CD14-positive monocyte (primary cell): ENCODE measurements around the gene SS18. TPM values are rescaled to one million over a fixed set of nuclear protein-coding genes. Genes with fewer than 3 reads are reported as not detected.

Experiments
- DNase-seq, 3 donors: peaks; one replicate each; pipeline ENCODE4 v3.0.0-alpha.2; 2011 to 2022
- H2AFZ ChIP-seq: 2 replicates; pipeline ENCODE4 v1.6.0; 2012; ENCODE audit warnings: mild to moderate bottlenecking, low read depth, low read length, inconsistent platforms; ENCODE audit not compliant: insufficient read depth, poor library complexity, severe bottlenecking
- H3K27ac ChIP-seq, 2 donors: 1 replicate in 1 of 2; 2 replicates in 1 of 2; pipeline ENCODE4 v1.5.1; 2012 to 2013; ENCODE audit warnings: low read length in 2 of 2, control low read depth in 1 of 2, inconsistent platforms in 1 of 2, low read depth in 1 of 2, mild to moderate bottlenecking in 1 of 2
- H3K27me3 ChIP-seq, 2 donors: one replicate each; pipeline versions ENCODE4 v1.6.0 to v1.6.1; 2011 to 2013; ENCODE audit warnings: low read length in 2 of 2; ENCODE audit not compliant: control insufficient read depth in 2 of 2, insufficient read depth in 2 of 2
- H3K36me3 ChIP-seq, 2 donors: replicated peaks in 1 of 2; 1 replicate in 1 of 2; 2 replicates in 1 of 2; pipeline versions ENCODE4 v1.5.1 to v1.6.1; 2012 to 2013; ENCODE audit warnings: low read length in 2 of 2, control low read depth in 1 of 2, inconsistent platforms in 1 of 2, mild to moderate bottlenecking in 1 of 2; ENCODE audit not compliant: insufficient read depth in 2 of 2, control insufficient read depth in 1 of 2
- H3K4me1 ChIP-seq, 2 donors: 1 replicate in 1 of 2; 2 replicates in 1 of 2; pipeline versions ENCODE4 v1.5.1 to v1.6.1; 2012 to 2013; ENCODE audit warnings: low read length in 2 of 2, control low read depth in 1 of 2, inconsistent platforms in 1 of 2, mild to moderate bottlenecking in 1 of 2, moderate library complexity in 1 of 2; ENCODE audit not compliant: insufficient read depth in 2 of 2, control insufficient read depth in 1 of 2
- H3K4me2 ChIP-seq: replicated peaks from 2 replicates; pipeline ENCODE3; 2012; ENCODE audit warnings: low read length, moderate library complexity, mild to moderate bottlenecking; ENCODE audit not compliant: poor library complexity, severe bottlenecking; ENCODE audit errors: extremely low read depth
- H3K4me3 ChIP-seq, 3 experiments: fragments of 200-600 bp in 1 of 3; sonication (generic) in 1 of 3; replicated peaks in 1 of 3; 1 replicate in 2 of 3; 2 replicates in 1 of 3; pipeline ENCODE4 v1.5.1; 2011 to 2013; ENCODE audit warnings: low read length in 3 of 3, mild to moderate bottlenecking in 3 of 3, control low read depth in 2 of 3, low read depth in 2 of 3, inconsistent platforms in 1 of 3, moderate library complexity in 1 of 3
- H3K79me2 ChIP-seq: 2 replicates; pipeline ENCODE4 v1.6.0; 2012; ENCODE audit warnings: mild to moderate bottlenecking, control low read depth, inconsistent platforms, low read length, moderate library complexity; ENCODE audit not compliant: insufficient read depth
- H3K9ac ChIP-seq: 2 replicates; pipeline ENCODE4 v1.6.0; 2017; ENCODE audit warnings: low read length, mild to moderate bottlenecking; ENCODE audit not compliant: insufficient read depth, poor library complexity, severe bottlenecking
- H3K9me3 ChIP-seq, 2 donors: replicated peaks in 1 of 2; 1 replicate in 1 of 2; 2 replicates in 1 of 2; pipeline versions ENCODE4 v1.5.1 to v1.6.1; 2012 to 2013; ENCODE audit warnings: low read length in 2 of 2, control low read depth in 1 of 2; ENCODE audit not compliant: control insufficient read depth in 1 of 2, insufficient read depth in 1 of 2
- H4K20me1 ChIP-seq: 2 replicates; pipeline ENCODE4 v1.6.0; 2012; ENCODE audit warnings: mild to moderate bottlenecking, low read length, control low read depth, moderate library complexity; ENCODE audit not compliant: insufficient read depth
- H3K27ac Mint-ChIP-seq, 7 donors: one replicate each; pipeline ENCODE4 v1.8.0; 2020; ENCODE audit warnings: mild to moderate bottlenecking in 7 of 7, mixed read lengths in 7 of 7, moderate library complexity in 6 of 7, inconsistent platforms in 2 of 7
- H3K27me3 Mint-ChIP-seq, 3 donors: one replicate each; pipeline ENCODE4 v1.8.0; 2021 to 2022; ENCODE audit warnings: low read depth in 3 of 3, mild to moderate bottlenecking in 3 of 3, mixed read lengths in 3 of 3, moderate library complexity in 3 of 3, inconsistent platforms in 1 of 3
- H3K36me3 Mint-ChIP-seq, 2 donors: one replicate each; pipeline ENCODE4 v1.8.0; 2020; ENCODE audit warnings: mixed read lengths in 2 of 2, inconsistent platforms in 1 of 2, mild to moderate bottlenecking in 1 of 2
- H3K4me1 Mint-ChIP-seq: one replicate; pipeline ENCODE4 v1.8.0; 2020; ENCODE audit warnings: mild to moderate bottlenecking, mixed read lengths
- H3K4me3 Mint-ChIP-seq, 2 donors: one replicate each; pipeline ENCODE4 v1.8.0; 2020; ENCODE audit warnings: mild to moderate bottlenecking in 2 of 2, mixed read lengths in 2 of 2, moderate library complexity in 1 of 2
- H3K9me3 Mint-ChIP-seq, 7 donors: one replicate each; pipeline ENCODE4 v1.8.0; 2020 to 2022; ENCODE audit warnings: mixed read lengths in 7 of 7, mild to moderate bottlenecking in 6 of 7, moderate library complexity in 6 of 7, inconsistent platforms in 2 of 7
- CTCF ChIP-seq: fragments of 200-600 bp; IDR thresholded peaks from one replicate; pipeline ENCODE4 v1.8.0; 2022; ENCODE audit warnings: antibody characterized with exemption, mild to moderate bottlenecking
- WGBS: methylation state at CpG from one replicate; pipeline ENCODE4 v1.1.5; 2013; ENCODE audit warnings: missing lambda C conversion rate; ENCODE audit not compliant: insufficient coverage; 5-methylcytosine and 5-hydroxymethylcytosine counted together
- intact Hi-C, 2 donors: fragments of 100-400 bp; cut with micrococcal nuclease; formaldehyde crosslinking; loops; one replicate each; pipeline versions ENCODE4 v1.15.0 to v1.15.1; 2023
- polyA plus RNA-seq, 3 donors: library from polyadenylated mRNA; depleted of rRNA in 1 of 3; unstranded in 2 of 3; stranded (reverse) in 1 of 3; fragments of 300-500 nt in 2 of 3; fragments of >200 nt in 1 of 3; fragmentation: Illumina TruSeq in 2 of 3; gene quantifications; 1 replicate in 2 of 3; 2 replicates in 1 of 3; pipeline ENCODE4 v1.2.3, GENCODE V29; 2012 to 2021

The SS18 gene
- polyA plus RNA-seq, 3 donors = 23.0 to 50.5 (median 36.3) TPM

GRCh38 chr18:26022585-26022984 is 67.8 kb downstream of the SS18 start:
- peaks cover 74 to 89% of the 10 kb centered on the region in 2 donors for H3K36me3 ChIP-seq
- H3K27ac Mint-ChIP-seq = no peak overlapping the region
- DNase-seq = no peak
- H3K4me1 Mint-ChIP-seq = no peaks in the 10 kb centered on the region
- H2AFZ ChIP-seq = no peak overlapping the region
- peaks cover 0 to 1% (median 0%) of the 10 kb centered on the region in 7 donors for H3K9me3 Mint-ChIP-seq
- H3K79me2 ChIP-seq = no peaks in the 10 kb centered on the region
- no peak for TF ChIP-seq CTCF
- no peak overlapping the region for H3K4me2 ChIP-seq
- H3K27me3 ChIP-seq = no peaks in the 10 kb centered on the region
- no peaks in the 10 kb centered on the region for H3K4me1 ChIP-seq
- H3K27me3 Mint-ChIP-seq = no peaks in the 10 kb centered on the region
- WGBS = no CpG with 5 or more reads among the region's 1 CpG
- H3K4me3 Mint-ChIP-seq = no peak overlapping the region
- H3K4me3 ChIP-seq = no peak overlapping the region
- H3K27ac ChIP-seq = no peak overlapping the region
- peaks cover 71 to 85% of the 10 kb centered on the region in 2 donors for H3K36me3 Mint-ChIP-seq
- intact Hi-C loops = no loop called here
- H4K20me1 ChIP-seq = no peaks in the 10 kb centered on the region
- H3K9ac ChIP-seq = no peak overlapping the region
- H3K9me3 ChIP-seq = no peaks in the 10 kb centered on the region

GRCh38 chr18:26021061-26021754 is 69.2 kb downstream of the SS18 start:
- no peaks in the 10 kb centered on the region for H3K4me1 Mint-ChIP-seq
- no peaks in the 10 kb centered on the region for H3K27me3 Mint-ChIP-seq
- Histone ChIP-seq H3K4me2 (no peak overlapping the region), H2AFZ (no peak overlapping the region), H4K20me1 (no peaks in the 10 kb centered on the region), H3K36me3 (peaks cover 84 to 97% of the 10 kb centered on the region in 2 donors), H3K4me1 (no peaks in the 10 kb centered on the region), H3K27me3 (no peaks in the 10 kb centered on the region), H3K9me3 (no peaks in the 10 kb centered on the region), H3K79me2 (no peaks in the 10 kb centered on the region), H3K27ac (no peak overlapping the region), H3K4me3 (no peak overlapping the region), H3K9ac (no peak overlapping the region)
- intact Hi-C loops = no loop called here
- H3K9me3 Mint-ChIP-seq = peaks cover 0 to 1% (median 0%) of the 10 kb centered on the region in 7 donors
- no peak overlapping the region for H3K4me3 Mint-ChIP-seq
- WGBS = no CpG with 5 or more reads among the region's 3 CpGs
- TF ChIP-seq CTCF = no peak
- no peak for DNase-seq
- no peak overlapping the region for H3K27ac Mint-ChIP-seq
- peaks cover 77 to 92% of the 10 kb centered on the region in 2 donors for H3K36me3 Mint-ChIP-seq
